Measurements from ENCODE around the gene PC.
"Not testable (repeated sequence)": the region's sequence is repeated elsewhere in the genome, so short reads cannot be mapped to it uniquely, and the experiment has no call there.

Gene PC

GRCh38 chr11:66979336-66979980 is 21.3 kb upstream of the PC start:
- DNase-seq = no peak

GRCh38 chr11:66978717-66979116 is 20.5 kb upstream of the PC start:
- no peak for DNase-seq

- no peak for DNase-seq
Observed at GRCh38 chr11:66978229-66978628, 20.0 kb upstream of the PC start.

GRCh38 chr11:66976925-66977324 is 18.7 kb upstream of the PC start:
- DNase-seq = no peak

GRCh38 chr11:66976028-66976467 is 17.9 kb upstream of the PC start:
- peak; percentile 18 for DNase-seq

- DNase-seq = no peak
Observed at GRCh38 chr11:66975405-66976027, 17.3 kb upstream of the PC start.

GRCh38 chr11:66974724-66975404 is 16.7 kb upstream of the PC start, which contains the start of gene C11orf86:
TSS of gene C11orf86 (plus strand) at chr11:66975304. CDS start at chr11:66975363, 59 bp downstream.
- no peak for DNase-seq

- DNase-seq = no peak
Observed at GRCh38 chr11:66973956-66974580, 15.9 kb upstream of the PC start.

GRCh38 chr11:66971488-66971887 is 13.3 kb upstream of the PC start:
- DNase-seq = no peak

- DNase-seq = no peak
Observed at GRCh38 chr11:66970807-66971442, 12.7 kb upstream of the PC start.

- DNase-seq = no peak
Observed at GRCh38 chr11:66970371-66970806, 12.2 kb upstream of the PC start.

GRCh38 chr11:66969584-66970225 is 11.5 kb upstream of the PC start:
- no peak for DNase-seq

GRCh38 chr11:66967670-66968425 is 9.7 kb upstream of the PC start:
- DNase-seq = no peak

GRCh38 chr11:66966351-66966750 is 8.2 kb upstream of the PC start:
- DNase-seq = no peak

GRCh38 chr11:66964495-66964894 is 6.3 kb upstream of the PC start:
- no peak for DNase-seq

GRCh38 chr11:66962801-66963200 is 4.6 kb upstream of the PC start:
- DNase-seq = no peak

- DNase-seq = no peak
Observed at GRCh38 chr11:66962247-66962646, 4.1 kb upstream of the PC start.

GRCh38 chr11:66961691-66962213 is 3.6 kb upstream of the PC start:
- not testable (repeated sequence) for DNase-seq

- DNase-seq = no peak
Observed at GRCh38 chr11:66958956-66959274, 732 bp upstream of the PC start.

GRCh38 chr11:66957971-66958231 is 282 bp downstream of the PC start:
- no peak for DNase-seq

- no peak for DNase-seq
Observed at GRCh38 chr11:66956689-66957290, 1.4 kb downstream of the PC start.
